Measurements from ENCODE around the gene USP21.

USP21 gene

GRCh38 chr1:161137881-161138280, 21.4 kb upstream of the USP21 start:
- DNase-seq (ENCODE audit: low read depth), result no peak

GRCh38 chr1:161138431-161138830, 20.9 kb upstream of the USP21 start:
- DNase-seq (ENCODE audit: low read depth), result no peak

- no peak for DNase-seq (ENCODE audit: low read depth)
Observed at GRCh38 chr1:161139766-161140165, 19.5 kb upstream of the USP21 start.

- DNase-seq (ENCODE audit: low read depth), result no peak
Observed at GRCh38 chr1:161140755-161141400, 18.4 kb upstream of the USP21 start.

GRCh38 chr1:161145832-161146231, 13.5 kb upstream of the USP21 start:
- no peak for DNase-seq (ENCODE audit: low read depth)

GRCh38 chr1:161153176-161153575, 6.1 kb upstream of the USP21 start:
- no peak for DNase-seq (ENCODE audit: low read depth)

GRCh38 chr1:161153682-161154337, 5.5 kb upstream of the USP21 start, which contains the start of gene UFC1:
Gene UFC1, plus strand, starts transcription at chr1:161153978. Its CDS starts 20 bp downstream, at chr1:161153998.
- DNase-seq (ENCODE audit: low read depth), result peak; percentile 71

- no peak for DNase-seq (ENCODE audit: low read depth)
Observed at GRCh38 chr1:161157867-161158266, 1.4 kb upstream of the USP21 start.

GRCh38 chr1:161158316-161159010, 837 bp upstream of the USP21 start:
- no peak for DNase-seq (ENCODE audit: low read depth)

- no peak for DNase-seq (ENCODE audit: low read depth)
Observed at GRCh38 chr1:161159913-161160243, 578 bp downstream of the USP21 start.

GRCh38 chr1:161160671-161161145, 1.4 kb downstream of the USP21 start:
- DNase-seq (ENCODE audit: low read depth), result no peak

GRCh38 chr1:161161652-161162051, 2.4 kb downstream of the USP21 start:
- DNase-seq (ENCODE audit: low read depth), result no peak

- DNase-seq (ENCODE audit: low read depth), result no peak
Observed at GRCh38 chr1:161162052-161162451, 2.8 kb downstream of the USP21 start.

GRCh38 chr1:161162806-161163205, 3.5 kb downstream of the USP21 start:
- DNase-seq (ENCODE audit: low read depth), result no peak

GRCh38 chr1:161163793-161164192, 4.5 kb downstream of the USP21 start:
- no peak for DNase-seq (ENCODE audit: low read depth)

- DNase-seq (ENCODE audit: low read depth), result no peak
Observed at GRCh38 chr1:161164901-161165610, 5.8 kb downstream of the USP21 start.

- peak; percentile 94 for DNase-seq (ENCODE audit: low read depth)
Observed at GRCh38 chr1:161165742-161166668, 6.7 kb downstream of the USP21 start, which contains the start of gene PPOX. Gene PPOX, plus strand, starts transcription at chr1:161166426. Its CDS starts 422 bp downstream, at chr1:161166848.

GRCh38 chr1:161166669-161167548, 7.6 kb downstream of the USP21 start:
- no peak for DNase-seq (ENCODE audit: low read depth)

- no peak for DNase-seq (ENCODE audit: low read depth)
Observed at GRCh38 chr1:161168906-161169305, 9.6 kb downstream of the USP21 start.

- DNase-seq (ENCODE audit: low read depth), result no peak
Observed at GRCh38 chr1:161171191-161171590, 11.9 kb downstream of the USP21 start.

Data from GM04503 (cell line).